K562 (cell line): ENCODE measurements around the gene SIRPA.

ENCODE experiments used
- FOXA1 ChIP-seq: fragments of 450-650 bp; IDR thresholded peaks from 2 replicates; pipeline ENCODE4 v1.6.1; 2016; ENCODE audit warnings: mild to moderate bottlenecking, borderline replicate concordance
- POLR2A ChIP-seq: fragments of 450-650 bp; conservative IDR thresholded peaks from 2 replicates; pipeline ENCODE4 v1.6.1; 2016

- TF ChIP-seq FOXA1 (no peak), POLR2A (no peak)
Observed at GRCh38 chr20:1904135-1904534, 8.9 kb downstream of the SIRPA start.
